WERI-Rb-1 (cell line): Measurements from ENCODE around the gene GOLGA6L7.
"Not testable (repeated sequence)": the region's sequence is repeated elsewhere in the genome, so short reads cannot be mapped to it uniquely, and the experiment has no call there.

ENCODE experiments used
- DNase-seq: peaks from one replicate; pipeline ENCODE4 v3.0.0-alpha.2; 2020
- H3K27ac ChIP-seq: fragments of 250-450 bp; sonication (Bioruptor Pico); 2 replicates; pipeline ENCODE4 v1.5.1; 2020; ENCODE audit warnings: mild to moderate bottlenecking, moderate library complexity
- H3K27me3 ChIP-seq: fragments of 250-450 bp; sonication (Bioruptor Pico); 2 replicates; pipeline ENCODE4 v1.5.1; 2021; ENCODE audit warnings: mild to moderate bottlenecking, low read depth, moderate library complexity; ENCODE audit not compliant: insufficient read depth, severe bottlenecking
- H3K36me3 ChIP-seq: fragments of 250-450 bp; sonication (Bioruptor Pico); 2 replicates; pipeline ENCODE4 v1.5.1; 2020; ENCODE audit warnings: mild to moderate bottlenecking, moderate library complexity
- H3K4me3 ChIP-seq: 2 replicates; pipeline ENCODE4 v1.5.1; 2011; ENCODE audit warnings: low read depth, mild to moderate bottlenecking, control low read depth, low read length
- H3K9me3 ChIP-seq: fragments of 250-450 bp; sonication (Bioruptor Pico); 2 replicates; pipeline ENCODE4 v1.5.1; 2021; ENCODE audit warnings: mild to moderate bottlenecking, moderate library complexity; ENCODE audit not compliant: severe bottlenecking

The GOLGA6L7 gene

GRCh38 chr15:28810444-28810843 lies 38.0 kb downstream of the GOLGA6L7 start:
- not testable (repeated sequence) for H3K27me3 ChIP-seq, H3K27ac ChIP-seq, H3K9me3 ChIP-seq, H3K36me3 ChIP-seq, DNase-seq, H3K4me3 ChIP-seq

GRCh38 chr15:28808136-28808535 lies 40.3 kb downstream of the GOLGA6L7 start:
- not testable (repeated sequence) for H3K27ac ChIP-seq, H3K4me3 ChIP-seq, H3K36me3 ChIP-seq, H3K27me3 ChIP-seq, H3K9me3 ChIP-seq
- DNase-seq, result peak; percentile 57

- not testable (repeated sequence) for H3K9me3 ChIP-seq, H3K4me3 ChIP-seq, H3K27ac ChIP-seq, H3K36me3 ChIP-seq, H3K27me3 ChIP-seq, DNase-seq
Measured at GRCh38 chr15:28800366-28800765, 48.1 kb downstream of the GOLGA6L7 start.

GRCh38 chr15:28798234-28798633 lies 50.2 kb downstream of the GOLGA6L7 start:
- not testable (repeated sequence) for H3K9me3 ChIP-seq, DNase-seq, H3K4me3 ChIP-seq, H3K27ac ChIP-seq, H3K36me3 ChIP-seq, H3K27me3 ChIP-seq

GRCh38 chr15:28794231-28794630 lies 54.2 kb downstream of the GOLGA6L7 start:
- H3K36me3 ChIP-seq, H3K9me3 ChIP-seq, H3K27me3 ChIP-seq, H3K27ac ChIP-seq, DNase-seq, H3K4me3 ChIP-seq: not testable (repeated sequence)
